ENCODE measurements around the gene CYB5R2.
A peak's percentile ranks its signal among the peaks of the same experiment; 100 is the strongest.

The CYB5R2 gene

DNA sequence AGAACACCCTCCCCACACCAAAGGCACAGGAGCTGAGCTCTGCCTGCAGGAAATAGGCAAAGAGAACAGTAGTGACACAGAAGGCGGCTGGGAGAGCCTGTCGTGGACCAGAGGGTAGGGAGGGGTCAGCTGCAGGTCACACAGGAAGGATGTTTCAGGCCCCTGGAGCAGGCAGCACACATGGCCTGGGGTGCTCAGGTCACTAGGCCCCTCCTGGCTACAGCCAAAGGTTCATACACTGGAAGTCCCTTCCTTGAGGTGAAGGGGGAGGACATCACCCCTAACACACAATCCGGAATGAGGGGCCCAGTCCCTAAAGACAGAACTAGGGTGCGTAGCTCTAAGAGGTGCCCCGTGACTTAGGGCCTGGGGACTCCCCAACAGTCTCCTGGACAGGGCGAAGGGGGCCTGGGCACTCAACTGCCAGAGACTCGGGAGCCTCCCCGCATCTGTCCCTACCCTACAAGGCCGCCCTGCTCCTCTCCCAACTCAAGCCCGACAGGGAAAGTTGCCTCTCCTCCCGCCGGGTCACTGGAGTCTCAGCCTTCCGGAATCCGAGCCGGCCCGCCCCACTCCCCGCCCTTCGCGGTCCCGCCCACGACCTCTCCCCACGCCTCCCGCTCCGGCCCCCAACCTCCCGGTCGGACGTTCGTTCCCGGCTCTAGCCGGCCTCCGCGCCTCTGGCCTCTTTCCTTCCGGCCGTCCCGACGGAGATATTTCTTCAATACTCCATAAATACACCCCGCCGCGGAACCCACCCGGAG is at the start of gene CYB5R2:
TSS of gene CYB5R2 (minus strand) at position 541 of the 764 bp plus-strand sequence. CDS start 675 bp downstream, outside the sequence.
- in situ Hi-C loops (cut with MboI; ENCODE audit: low pct_unique_long_range_greater_than_20kb, low sequenced_read_pairs, unreplicated experiment) = no loop called here
- TF ChIP-seq, protein P1, sequence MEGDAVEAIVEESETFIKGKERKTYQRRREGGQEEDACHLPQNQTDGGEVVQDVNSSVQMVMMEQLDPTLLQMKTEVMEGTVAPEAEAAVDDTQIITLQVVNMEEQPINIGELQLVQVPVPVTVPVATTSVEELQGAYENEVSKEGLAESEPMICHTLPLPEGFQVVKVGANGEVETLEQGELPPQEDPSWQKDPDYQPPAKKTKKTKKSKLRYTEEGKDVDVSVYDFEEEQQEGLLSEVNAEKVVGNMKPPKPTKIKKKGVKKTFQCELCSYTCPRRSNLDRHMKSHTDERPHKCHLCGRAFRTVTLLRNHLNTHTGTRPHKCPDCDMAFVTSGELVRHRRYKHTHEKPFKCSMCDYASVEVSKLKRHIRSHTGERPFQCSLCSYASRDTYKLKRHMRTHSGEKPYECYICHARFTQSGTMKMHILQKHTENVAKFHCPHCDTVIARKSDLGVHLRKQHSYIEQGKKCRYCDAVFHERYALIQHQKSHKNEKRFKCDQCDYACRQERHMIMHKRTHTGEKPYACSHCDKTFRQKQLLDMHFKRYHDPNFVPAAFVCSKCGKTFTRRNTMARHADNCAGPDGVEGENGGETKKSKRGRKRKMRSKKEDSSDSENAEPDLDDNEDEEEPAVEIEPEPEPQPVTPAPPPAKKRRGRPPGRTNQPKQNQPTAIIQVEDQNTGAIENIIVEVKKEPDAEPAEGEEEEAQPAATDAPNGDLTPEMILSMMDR (IDR thresholded peaks at IDR 0.05; ENCODE audit: extremely low read depth, insufficient read depth, missing control alignments) = no peak
- DNase-seq (ENCODE audit: low spot score) = peak; percentile 53

DNA sequence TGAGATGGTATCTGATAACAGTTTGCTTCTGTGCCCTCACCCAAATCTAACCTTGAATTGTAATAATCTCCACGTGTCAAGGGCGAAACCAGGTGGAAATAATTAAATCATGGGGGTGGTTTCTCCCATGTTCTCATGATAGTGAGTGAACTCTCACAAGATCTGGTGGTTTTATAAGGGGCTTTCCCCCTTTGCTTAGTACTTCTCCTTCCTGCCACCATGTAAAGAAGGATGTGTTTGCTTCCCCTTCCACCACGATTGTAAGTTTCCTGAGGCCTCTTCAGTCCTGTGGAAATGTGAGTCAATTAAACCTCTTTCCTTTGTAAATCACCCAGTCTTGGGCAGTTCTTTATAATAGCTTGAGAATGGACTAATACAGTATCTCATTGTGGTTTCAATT is 41.5 kb upstream of the CYB5R2 start:
- TF ChIP-seq, protein P1 (IDR thresholded peaks at IDR 0.05; ENCODE audit: extremely low read depth, insufficient read depth, missing control alignments) = no peak
- no peak for DNase-seq (ENCODE audit: low spot score)
- in situ Hi-C loops (cut with MboI; ENCODE audit: low pct_unique_long_range_greater_than_20kb, low sequenced_read_pairs, unreplicated experiment) = no loop called here

DNA sequence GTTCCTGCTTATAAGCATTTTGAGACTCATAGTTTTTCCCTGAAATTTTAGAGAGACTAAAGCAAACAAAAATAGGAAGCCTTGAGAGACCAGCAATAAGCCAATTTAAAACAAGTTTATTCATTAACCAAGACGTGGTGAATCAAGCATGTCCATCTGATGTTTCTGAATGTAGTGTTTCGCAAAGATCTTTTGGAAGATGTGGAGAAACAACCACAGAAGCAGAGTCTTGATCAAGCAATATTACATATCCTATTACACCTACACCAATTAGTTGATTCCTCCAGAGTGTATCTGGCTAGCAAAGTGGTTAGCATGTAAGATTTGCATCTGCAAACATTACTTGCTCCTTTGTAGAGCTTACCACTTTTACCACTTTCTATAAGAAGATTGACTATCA is 33.1 kb upstream of the CYB5R2 start, which contains the start of gene OVCH2:
TSS of gene OVCH2 (minus strand) at position 101 of the 400 bp plus-strand sequence. CDS start at position 18, 83 bp downstream.
- in situ Hi-C loops (cut with MboI; ENCODE audit: low pct_unique_long_range_greater_than_20kb, low sequenced_read_pairs, unreplicated experiment) = no loop called here
- TF ChIP-seq, protein P1 (IDR thresholded peaks at IDR 0.05; ENCODE audit: extremely low read depth, insufficient read depth, missing control alignments) = no peak
- DNase-seq (ENCODE audit: low spot score) = no peak

DNA sequence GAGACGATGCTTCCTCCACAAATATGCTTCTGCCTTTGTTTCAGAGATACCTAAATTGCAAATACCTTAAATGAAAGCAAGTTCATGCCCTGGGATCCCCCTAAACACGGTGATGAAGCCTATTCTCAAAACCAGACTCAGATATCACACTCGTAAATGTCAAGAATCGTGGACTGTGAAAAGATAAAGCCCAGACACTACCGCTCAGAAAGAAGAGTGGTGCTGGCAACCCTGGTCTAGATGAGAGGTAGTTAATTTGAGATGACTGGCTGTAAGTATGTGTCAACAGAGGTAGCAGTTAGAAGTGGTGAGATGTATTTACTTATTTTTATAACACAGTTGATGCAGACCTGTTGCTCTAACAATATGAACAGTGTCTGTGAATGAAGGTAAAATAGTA is 30.4 kb upstream of the CYB5R2 start:
- TF ChIP-seq, protein P1 (IDR thresholded peaks at IDR 0.05; ENCODE audit: extremely low read depth, insufficient read depth, missing control alignments) = no peak
- DNase-seq (ENCODE audit: low spot score) = no peak
- in situ Hi-C loops (cut with MboI; ENCODE audit: low pct_unique_long_range_greater_than_20kb, low sequenced_read_pairs, unreplicated experiment) = no loop called here

DNA sequence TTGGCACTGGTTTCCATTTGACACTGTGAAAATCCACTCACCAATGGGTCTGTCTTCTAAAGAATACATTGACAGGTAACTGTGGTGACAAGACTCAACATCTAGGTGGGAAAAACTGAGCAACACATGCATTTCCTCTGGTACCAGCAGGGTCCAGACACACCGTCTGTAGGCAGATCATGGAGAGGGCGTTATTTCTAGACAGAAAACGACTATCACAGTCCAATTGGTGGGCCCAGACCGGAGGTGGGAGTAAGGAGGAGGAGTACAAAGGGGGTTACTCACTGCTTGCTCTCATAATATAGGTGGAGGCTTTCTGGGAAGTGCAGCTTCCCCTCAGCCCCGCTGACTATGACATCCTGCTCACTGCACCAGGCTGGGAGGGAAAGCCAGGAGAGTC is 23.1 kb upstream of the CYB5R2 start:
- TF ChIP-seq, protein P1 (IDR thresholded peaks at IDR 0.05; ENCODE audit: extremely low read depth, insufficient read depth, missing control alignments) = no peak
- in situ Hi-C loops (cut with MboI; ENCODE audit: low pct_unique_long_range_greater_than_20kb, low sequenced_read_pairs, unreplicated experiment) = loop anchor here (10.0 kb wide), 1 partner anchor 602 kb away; no protein-coding TSS in a partner anchor
- DNase-seq (ENCODE audit: low spot score) = no peak

DNA sequence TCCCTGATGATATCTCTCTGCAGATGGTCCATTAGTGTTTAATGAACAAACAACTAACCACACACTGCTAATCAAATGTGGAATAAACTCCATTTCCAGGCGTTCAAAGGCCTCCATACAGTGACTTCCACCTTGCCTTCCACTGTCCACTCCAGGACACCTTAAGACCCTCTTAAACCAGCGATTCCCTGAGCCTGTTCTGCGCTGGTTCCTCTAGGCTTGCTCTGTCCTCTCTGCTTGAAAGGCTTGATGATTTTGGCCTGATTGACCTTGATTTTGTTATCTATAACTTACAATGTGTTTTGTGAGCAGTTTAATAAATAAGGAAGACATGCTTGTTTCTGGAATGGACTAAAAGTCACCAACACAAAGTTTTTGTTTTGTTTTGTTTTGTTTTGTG is 20.9 kb upstream of the CYB5R2 start:
- DNase-seq (ENCODE audit: low spot score) = no peak
- in situ Hi-C loops (cut with MboI; ENCODE audit: low pct_unique_long_range_greater_than_20kb, low sequenced_read_pairs, unreplicated experiment) = loop anchor here (10.0 kb wide), 1 partner anchor 599 kb away; no protein-coding TSS in a partner anchor

More for the DNA sequence above, 20.9 kb upstream of the CYB5R2 start:
- TF ChIP-seq, protein P1 (IDR thresholded peaks at IDR 0.05; ENCODE audit: extremely low read depth, insufficient read depth, missing control alignments) = no peak

Data from GM13977 (cell line).